Measurements from ENCODE around the gene LRRTM4.

Gene LRRTM4

DNA sequence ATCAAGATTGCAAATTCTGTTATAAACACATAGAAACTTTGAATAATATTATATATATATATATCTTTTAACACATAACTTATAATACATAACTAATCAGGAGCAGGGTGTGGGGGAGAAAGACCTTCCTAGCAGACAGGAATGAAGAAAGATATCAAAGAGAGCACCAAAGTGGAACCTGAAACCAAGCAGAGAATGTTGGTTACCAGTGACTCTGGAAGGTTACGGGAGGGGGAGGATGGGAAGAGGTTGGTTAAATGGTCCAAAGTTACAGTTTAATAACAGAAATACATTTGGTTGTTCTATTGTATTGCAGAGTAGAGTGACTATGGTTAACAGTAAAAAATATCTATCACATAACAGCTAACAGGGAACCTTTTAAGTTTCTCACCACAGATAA, 366.7 kb downstream of the LRRTM4 start:
- TF ChIP-seq, protein P1, sequence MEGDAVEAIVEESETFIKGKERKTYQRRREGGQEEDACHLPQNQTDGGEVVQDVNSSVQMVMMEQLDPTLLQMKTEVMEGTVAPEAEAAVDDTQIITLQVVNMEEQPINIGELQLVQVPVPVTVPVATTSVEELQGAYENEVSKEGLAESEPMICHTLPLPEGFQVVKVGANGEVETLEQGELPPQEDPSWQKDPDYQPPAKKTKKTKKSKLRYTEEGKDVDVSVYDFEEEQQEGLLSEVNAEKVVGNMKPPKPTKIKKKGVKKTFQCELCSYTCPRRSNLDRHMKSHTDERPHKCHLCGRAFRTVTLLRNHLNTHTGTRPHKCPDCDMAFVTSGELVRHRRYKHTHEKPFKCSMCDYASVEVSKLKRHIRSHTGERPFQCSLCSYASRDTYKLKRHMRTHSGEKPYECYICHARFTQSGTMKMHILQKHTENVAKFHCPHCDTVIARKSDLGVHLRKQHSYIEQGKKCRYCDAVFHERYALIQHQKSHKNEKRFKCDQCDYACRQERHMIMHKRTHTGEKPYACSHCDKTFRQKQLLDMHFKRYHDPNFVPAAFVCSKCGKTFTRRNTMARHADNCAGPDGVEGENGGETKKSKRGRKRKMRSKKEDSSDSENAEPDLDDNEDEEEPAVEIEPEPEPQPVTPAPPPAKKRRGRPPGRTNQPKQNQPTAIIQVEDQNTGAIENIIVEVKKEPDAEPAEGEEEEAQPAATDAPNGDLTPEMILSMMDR (IDR thresholded peaks at IDR 0.05), result no peak

DNA sequence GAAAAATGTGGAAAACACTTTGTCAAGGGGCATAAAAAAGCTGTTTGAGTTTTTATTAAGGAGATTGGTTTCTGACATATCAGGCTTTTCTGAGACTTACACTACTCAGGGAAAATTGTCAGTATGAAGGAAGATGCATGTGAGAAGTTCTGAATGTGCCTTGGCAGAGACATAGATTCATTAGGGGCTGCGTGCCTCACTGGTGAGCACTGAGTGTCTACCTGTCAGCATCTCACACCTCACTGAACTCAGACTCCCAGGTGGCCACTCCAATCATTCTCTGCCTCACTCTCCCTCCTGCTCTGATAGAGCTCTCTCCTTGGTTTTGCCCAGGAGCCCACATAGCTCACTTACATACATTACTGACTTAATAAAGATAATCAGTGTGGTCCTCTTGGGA, 372.6 kb downstream of the LRRTM4 start:
- TF ChIP-seq, protein P1 (IDR thresholded peaks at IDR 0.05), result no peak

GRCh38 chr2:77147153-77147552, 375.0 kb downstream of the LRRTM4 start:
- TF ChIP-seq, protein P1 (IDR thresholded peaks at IDR 0.05), result no peak

DNA sequence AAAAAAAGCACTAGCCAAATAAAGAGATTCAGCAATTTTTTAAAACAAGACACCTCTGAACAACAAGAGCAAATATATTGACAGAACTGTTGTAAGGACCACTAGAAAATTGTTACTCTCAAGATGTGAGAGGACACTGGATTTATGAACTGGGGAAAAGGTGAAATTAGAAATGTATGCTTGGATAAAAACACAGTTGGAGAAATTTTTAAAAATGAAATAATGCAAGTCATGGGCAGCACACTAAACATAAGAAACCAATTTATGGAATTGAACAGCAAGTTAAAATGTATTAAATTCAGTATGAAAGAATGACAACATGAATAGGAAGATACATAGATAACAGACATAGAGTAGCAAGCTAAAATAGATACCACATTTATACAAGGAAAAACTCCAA, 377.4 kb downstream of the LRRTM4 start:
- TF ChIP-seq, protein P1 (IDR thresholded peaks at IDR 0.05), result no peak

DNA sequence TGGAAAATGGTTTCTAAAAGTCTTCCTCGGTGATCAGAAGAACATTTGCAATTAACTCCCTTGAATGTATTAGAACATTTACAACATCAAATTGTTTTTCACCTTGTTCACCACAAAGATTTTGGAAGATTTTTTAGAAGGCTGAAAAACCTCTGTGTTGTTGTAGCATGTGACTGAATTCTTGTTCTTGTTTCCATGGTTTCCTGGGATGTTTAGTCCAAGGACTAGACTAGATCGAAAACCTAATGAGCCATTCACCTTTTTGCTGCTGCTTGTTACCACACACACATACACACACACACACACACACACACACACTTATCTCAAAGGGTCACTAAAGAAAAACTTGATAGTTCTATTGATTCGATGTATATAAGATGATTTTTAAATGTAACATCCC, 380.0 kb downstream of the LRRTM4 start:
- TF ChIP-seq, protein P1 (IDR thresholded peaks at IDR 0.05), result no peak

GRCh38 chr2:77127345-77127744, 394.8 kb downstream of the LRRTM4 start:
- TF ChIP-seq, protein P1 (IDR thresholded peaks at IDR 0.05), result no peak

- TF ChIP-seq, protein P1 (IDR thresholded peaks at IDR 0.05), result no peak
Observed at GRCh38 chr2:77121518-77121917, 400.7 kb downstream of the LRRTM4 start.

DNA sequence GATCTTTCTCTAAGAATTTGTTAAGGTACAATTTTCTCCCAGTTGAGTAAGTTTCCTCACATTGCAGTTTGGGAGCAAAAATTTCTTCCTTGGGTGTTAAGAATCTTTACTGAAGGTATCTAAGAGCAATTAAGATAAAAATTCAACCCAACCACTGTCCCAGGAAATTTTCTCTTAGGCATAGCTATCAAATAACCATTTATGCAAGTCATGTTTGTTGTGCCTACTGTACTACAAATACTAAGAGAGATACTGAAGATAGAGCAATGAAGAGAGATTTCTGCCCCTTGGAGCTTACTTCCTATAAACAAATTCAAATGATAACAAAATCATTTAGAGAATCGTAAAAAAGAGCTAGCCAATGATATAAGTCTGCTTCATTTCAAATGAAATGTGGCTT, 402.8 kb downstream of the LRRTM4 start:
- TF ChIP-seq, protein P1 (IDR thresholded peaks at IDR 0.05), result no peak
